ENCODE measurements around the gene ZNF329.
"Not testable (repeated sequence)": the region's sequence is repeated elsewhere in the genome, so short reads cannot be mapped to it uniquely, and the experiment has no call there.

The ZNF329 gene

DNA sequence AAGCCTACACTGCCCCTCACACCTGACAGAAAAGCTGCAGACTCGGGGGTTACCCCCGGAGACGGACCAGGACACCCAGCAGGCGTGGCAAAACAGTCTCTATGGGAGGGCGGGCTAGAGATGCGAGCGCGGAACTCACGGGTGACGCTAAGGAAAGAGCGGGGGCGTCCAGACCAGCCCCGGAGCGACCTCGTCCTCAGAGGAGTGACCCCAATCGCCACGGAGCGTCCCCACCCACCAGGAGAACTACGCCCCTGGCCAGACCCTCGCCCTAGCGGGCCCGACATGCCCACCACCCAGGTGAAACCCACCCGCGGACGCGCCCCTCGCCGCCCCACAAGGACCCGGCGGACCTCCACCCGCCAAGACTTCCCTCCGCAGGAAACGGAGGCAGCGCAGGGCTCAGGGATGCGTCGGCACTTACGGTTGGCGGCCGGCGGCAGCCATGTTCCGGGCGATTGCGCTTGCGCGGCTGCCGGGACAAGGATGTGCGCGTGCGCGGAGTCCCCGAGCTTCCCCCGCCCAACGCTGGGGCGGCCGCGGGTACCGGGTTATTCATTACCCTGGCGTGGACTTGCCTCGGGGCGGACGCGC is at the start of gene ZNF329:
Gene ZNF329 (minus strand): TSS at position 462 of the 594 bp plus-strand sequence. CDS start 21,286 bp downstream, outside the sequence.
- DNase-seq (ENCODE audit: low spot score), result peak; percentile 80

DNA sequence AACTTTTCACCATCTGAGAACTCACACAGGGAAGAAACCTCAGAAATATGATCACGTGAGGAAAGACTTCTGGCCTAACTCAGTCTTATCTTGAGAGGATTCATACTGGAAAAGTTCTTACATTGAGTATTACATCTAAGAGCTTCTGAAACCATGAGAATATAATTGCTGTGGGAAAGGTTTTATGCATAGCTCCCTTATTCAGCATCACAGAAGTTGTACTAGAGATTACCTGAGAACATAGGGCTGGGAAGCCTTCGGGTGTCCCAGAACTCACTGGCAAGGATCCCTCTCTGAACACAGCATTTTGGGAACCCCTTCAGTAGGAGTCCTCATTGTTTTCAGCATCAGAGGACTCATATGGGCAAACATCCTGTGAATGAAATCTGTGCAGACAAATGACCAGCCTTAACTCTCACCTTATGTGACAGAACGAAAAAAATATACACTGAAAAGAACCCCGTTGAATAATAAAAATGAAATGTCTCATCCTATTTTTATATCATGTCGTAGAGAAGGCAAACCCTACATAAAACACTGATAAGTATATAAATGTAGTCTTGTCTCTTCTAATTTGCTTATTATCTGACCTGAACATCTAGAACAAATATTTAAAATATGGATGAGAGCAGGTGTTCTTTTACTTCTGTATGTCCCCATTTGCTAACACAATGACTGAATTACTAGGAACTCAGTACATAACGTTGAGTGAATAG is 46.5 kb upstream of the ZNF329 start:
- peak; percentile 45 for DNase-seq (ENCODE audit: low spot score)

DNA sequence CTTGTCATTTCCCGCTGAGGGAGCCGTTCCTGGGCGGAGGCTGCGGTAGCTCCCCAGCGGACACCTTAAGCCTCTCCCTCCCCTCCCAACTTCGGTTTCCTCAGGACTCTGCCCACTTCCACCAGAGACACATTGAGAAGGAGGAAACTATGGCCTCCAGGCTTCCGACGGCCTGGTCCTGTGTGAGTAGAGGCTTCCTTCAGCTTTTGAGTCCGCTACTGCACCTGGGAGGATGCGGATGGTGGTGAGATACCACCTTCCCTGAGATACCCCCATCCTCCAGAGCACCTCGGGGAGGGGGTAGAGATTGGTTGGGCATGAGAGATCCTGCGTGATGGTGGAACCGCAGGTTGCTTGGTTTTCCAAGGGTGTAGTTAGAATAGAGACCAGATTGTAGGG is 33.2 kb upstream of the ZNF329 start:
- DNase-seq (ENCODE audit: low spot score), result no peak

DNA sequence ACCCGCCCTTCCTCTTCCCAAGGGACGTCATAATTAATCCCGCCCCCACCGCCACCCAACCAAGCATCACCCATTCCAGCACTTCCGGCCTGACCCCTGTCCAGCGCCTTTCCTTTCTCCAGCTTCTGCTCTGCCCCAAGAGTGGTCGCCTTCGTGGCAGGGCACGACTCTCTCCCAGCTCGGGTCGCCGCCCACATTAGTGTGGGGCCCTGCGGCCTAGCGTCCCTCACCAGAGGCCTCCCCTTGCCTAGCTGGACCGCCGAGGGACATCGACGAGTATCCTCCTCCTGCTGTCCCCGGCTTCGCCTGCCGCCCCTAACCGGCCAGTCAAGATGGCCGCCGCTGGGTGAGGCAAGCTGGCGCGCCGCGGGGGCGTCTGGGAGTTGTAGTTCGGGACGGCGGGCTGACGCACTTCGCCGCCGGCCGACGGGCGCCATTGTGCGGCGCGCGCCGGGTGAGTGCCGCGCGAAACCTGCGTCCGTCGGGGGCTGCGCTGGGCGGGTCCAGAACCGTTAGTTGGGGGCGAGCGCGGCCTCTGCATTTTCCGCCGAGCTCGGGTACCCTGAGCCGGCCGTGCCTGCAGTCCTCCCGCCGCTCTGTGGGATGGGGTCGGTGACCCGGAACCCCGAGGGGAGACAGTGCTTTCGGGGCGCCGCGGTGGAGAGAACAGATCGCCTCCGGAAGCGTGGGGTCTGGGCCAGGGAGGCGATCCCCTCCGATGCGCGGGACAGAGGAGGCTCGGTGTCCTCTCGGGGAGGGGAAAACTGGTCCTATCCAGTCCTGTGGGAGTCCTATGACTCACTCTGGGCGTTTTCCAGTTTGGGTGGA is 32.6 kb upstream of the ZNF329 start, which contains the start of gene ZNF274:
Gene ZNF274 (plus strand): TSS at position 73 of the 828 bp plus-strand sequence. CDS start 905 bp downstream, outside the sequence.
- peak; percentile 93 for DNase-seq (ENCODE audit: low spot score)

GRCh38 chr19:58182577-58182988 is 32.0 kb upstream of the ZNF329 start:
- no peak for DNase-seq (ENCODE audit: low spot score)

DNA sequence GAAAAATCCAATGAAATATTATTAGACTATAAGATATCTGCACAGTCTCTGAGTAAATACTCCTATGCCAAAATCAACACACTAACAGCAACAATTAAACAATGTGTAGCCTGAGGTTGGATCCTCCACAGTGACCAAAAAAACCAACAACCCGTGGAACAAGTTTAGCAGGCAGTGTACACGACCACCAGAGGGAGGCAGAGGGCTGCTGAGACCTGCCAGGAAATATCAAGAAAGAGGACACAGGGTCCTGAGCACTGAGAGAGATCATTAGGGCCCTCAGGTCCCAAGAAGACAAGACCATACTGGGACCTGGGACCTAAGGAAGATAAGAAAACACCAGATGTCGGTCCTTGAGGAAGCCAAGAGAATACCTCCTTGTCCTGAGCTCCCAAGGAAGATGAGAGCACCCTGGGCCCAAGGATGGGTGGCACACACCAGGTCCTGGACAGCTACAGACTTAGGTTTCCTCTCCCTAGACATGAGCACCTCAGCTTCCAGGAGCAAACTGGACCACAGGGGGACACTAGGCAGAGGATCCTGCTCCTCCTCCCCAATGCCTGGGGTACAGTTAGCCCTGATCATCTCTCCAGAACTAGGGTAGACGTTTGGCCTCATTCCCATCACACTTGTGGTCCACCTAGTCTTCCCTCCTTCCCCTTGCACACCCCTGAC is 31.4 kb upstream of the ZNF329 start:
- DNase-seq (ENCODE audit: low spot score), result no peak

GRCh38 chr19:58170860-58171259 is 20.3 kb upstream of the ZNF329 start:
- DNase-seq (ENCODE audit: low spot score), result peak; percentile 46

DNA sequence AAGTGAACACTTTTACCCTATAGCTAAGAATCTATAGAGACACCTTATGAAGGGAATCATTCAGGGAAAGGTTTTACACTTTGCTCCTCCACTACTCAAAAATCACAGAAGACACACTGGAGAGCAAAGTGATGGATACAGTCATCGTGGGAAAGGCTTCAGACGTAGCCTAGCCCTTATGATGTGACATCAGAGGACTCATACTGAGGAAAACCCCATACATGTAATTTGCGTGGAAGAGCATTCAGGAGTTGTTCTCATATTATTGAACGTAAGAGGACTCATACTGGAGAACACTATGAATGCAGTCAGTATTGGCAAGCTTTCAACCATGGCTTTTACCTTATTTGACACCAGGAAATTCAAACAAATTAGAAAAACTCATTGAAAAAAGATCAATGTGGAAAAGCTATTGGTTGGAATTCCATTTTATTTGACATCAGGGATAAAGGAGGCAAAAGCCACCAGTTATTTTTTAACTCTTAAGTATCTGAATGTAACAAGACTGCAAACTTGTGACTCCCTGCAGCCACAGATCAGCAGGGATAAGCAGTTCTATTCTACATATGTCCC is 16.2 kb upstream of the ZNF329 start:
- no peak for DNase-seq (ENCODE audit: low spot score)

- DNase-seq (ENCODE audit: low spot score), result no peak
Measured at GRCh38 chr19:58166268-58166667, 15.7 kb upstream of the ZNF329 start.

GRCh38 chr19:58157045-58157728 is 6.6 kb upstream of the ZNF329 start:
- DNase-seq (ENCODE audit: low spot score), result no peak

GRCh38 chr19:58154679-58155648 is 4.4 kb upstream of the ZNF329 start:
- peak; percentile 80 for DNase-seq (ENCODE audit: low spot score)

DNA sequence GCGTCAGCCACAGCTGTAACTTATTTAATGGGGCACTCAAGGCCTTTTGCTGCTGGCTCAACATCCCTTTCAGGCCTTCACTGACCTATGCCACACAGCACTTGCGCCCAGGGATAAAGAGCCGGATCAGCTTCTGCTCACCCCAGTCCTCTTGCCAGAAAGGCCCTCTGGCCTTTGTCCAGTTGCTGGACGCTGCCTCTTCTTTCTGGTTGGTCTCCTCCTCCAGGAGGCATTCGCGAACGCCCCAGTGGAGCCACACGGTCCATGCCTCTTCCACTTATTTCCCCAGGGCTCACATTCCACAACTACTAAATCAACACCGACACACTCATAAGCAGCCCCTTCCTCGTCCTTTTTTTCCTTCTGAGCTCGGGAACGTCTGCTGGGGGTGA is 3.7 kb upstream of the ZNF329 start:
- DNase-seq (ENCODE audit: low spot score), result no peak

DNA sequence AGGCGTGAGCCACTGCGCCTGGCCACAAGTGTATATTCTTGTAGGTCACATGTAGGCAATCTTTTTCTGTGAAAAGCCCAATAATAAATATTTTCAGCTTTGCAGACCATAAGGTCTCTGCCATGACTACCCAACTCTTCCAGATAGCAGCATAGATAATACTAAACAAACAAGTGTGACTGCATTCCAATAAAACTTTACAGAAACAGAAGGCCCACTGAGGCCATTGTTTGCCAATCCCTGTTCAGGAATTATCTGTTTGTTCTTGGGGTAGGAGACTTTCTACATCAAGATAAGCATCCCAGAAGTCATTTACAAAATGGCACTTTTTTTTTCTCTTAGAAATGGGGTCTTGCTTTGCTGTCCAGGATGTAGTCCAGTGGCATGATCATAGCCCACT is 2.8 kb upstream of the ZNF329 start:
- no peak for DNase-seq (ENCODE audit: low spot score)

- not testable (repeated sequence) for DNase-seq (ENCODE audit: low spot score)
Measured at GRCh38 chr19:58147475-58147874, 3.1 kb downstream of the ZNF329 start.

DNA sequence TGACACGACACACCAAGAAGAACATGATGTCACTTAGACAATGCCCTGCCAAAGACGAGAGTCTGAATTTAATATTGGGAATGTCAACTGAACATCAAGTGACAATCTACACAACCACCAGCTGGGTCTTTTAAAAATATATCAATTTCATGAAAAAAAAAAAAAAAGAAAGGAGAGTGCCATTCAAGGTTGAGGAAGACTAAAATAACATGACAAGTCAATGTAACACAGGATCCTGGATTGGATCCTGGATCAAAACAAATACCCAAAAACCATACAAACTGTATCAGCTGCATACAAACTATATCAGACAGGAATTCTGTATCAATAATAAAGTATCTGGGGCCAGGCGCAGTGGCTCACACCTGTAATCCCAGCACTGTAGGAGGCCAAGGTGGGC is 4.7 kb downstream of the ZNF329 start:
- DNase-seq (ENCODE audit: low spot score), result no peak

- no peak for DNase-seq (ENCODE audit: low spot score)
Measured at GRCh38 chr19:58134244-58134643, 16.3 kb downstream of the ZNF329 start.

- no peak for DNase-seq (ENCODE audit: low spot score)
Measured at GRCh38 chr19:58129284-58129683, 21.3 kb downstream of the ZNF329 start.

- no peak for DNase-seq (ENCODE audit: low spot score)
Measured at GRCh38 chr19:58128041-58128685, 22.4 kb downstream of the ZNF329 start.

GRCh38 chr19:58123354-58123753 is 27.2 kb downstream of the ZNF329 start:
- DNase-seq (ENCODE audit: low spot score), result no peak

All from SW480 (cell line).